ENCODE measurements around the gene REPS2. TPM values are rescaled to one million over a fixed set of nuclear protein-coding genes. Genes with fewer than 3 reads are reported as not detected.

The REPS2 gene
- total RNA-seq, 4 donors from 2014 or later = 3.6 to 8.7 (median 5.6) TPM

DNA sequence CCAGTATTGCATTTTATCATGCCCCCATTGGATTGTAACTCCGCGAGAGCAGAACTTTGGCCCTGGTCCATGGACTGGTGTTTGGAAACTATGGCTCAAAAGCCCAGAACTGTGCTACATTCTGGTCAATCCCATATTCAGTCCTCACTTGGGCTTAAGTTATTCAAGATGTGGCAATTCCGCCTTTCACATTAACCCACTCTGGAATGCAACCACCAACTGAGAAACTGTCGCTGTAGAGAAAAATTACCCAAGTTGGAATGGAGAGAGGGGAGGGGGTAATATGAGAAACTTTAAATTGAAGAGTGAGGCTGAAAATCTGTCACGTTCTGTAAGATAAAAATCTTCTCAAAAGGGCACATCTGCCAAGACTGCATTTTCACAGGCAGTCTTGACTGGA lies 239.0 kb downstream of the REPS2 start:
- Histone ChIP-seq H3K4me3 (no peak overlapping the region), H3K36me3 (no peaks in the 10 kb centered on the region), H3K27ac (no peak overlapping the region), H3K9me3 (no peaks in the 10 kb centered on the region), H3K4me1 (no peaks in the 10 kb centered on the region), H3K27me3 (no peaks in the 10 kb centered on the region)
- no peak for DNase-seq
- TF ChIP-seq POLR2A (IDR thresholded peaks at IDR 0.05) = no peak
- TF ChIP-seq, protein P1, sequence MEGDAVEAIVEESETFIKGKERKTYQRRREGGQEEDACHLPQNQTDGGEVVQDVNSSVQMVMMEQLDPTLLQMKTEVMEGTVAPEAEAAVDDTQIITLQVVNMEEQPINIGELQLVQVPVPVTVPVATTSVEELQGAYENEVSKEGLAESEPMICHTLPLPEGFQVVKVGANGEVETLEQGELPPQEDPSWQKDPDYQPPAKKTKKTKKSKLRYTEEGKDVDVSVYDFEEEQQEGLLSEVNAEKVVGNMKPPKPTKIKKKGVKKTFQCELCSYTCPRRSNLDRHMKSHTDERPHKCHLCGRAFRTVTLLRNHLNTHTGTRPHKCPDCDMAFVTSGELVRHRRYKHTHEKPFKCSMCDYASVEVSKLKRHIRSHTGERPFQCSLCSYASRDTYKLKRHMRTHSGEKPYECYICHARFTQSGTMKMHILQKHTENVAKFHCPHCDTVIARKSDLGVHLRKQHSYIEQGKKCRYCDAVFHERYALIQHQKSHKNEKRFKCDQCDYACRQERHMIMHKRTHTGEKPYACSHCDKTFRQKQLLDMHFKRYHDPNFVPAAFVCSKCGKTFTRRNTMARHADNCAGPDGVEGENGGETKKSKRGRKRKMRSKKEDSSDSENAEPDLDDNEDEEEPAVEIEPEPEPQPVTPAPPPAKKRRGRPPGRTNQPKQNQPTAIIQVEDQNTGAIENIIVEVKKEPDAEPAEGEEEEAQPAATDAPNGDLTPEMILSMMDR (IDR thresholded peaks at IDR 0.05) = no peak

DNA sequence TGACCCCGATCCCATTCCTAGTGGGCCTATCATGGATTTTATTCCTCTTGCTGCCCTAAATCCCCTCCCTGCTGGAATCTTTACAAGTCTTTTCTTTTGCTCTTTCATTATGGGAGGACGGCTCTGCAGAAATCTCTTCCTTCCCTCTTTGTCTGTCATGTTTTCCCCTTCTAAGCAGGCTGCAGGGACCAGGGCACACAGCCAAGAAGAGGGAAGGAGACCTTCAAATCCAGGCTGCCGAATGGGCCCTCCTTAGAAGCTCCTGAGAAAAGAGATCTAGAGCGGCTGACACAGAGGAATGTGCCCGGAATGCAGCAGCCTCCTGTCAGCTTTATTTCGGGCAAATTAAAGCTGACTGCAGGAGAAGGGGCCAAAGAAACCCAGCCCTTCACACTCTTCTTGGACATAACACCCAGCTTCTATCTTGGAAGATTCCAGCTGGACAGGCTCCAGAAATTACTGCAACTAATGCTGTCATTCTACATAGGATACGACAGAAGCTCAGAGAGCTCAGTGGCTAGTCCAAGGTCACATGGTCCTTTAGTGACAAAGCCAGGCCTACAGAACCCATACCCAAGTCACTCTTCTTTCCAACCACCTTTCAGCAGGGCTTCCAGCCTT lies 240.8 kb downstream of the REPS2 start:
- Histone ChIP-seq H3K9me3 (no peaks in the 10 kb centered on the region), H3K27ac (no peak overlapping the region), H3K36me3 (no peaks in the 10 kb centered on the region), H3K4me3 (no peak overlapping the region), H3K4me1 (no peaks in the 10 kb centered on the region), H3K27me3 (no peaks in the 10 kb centered on the region)
- DNase-seq = no peak
- TF ChIP-seq, protein P1 (IDR thresholded peaks at IDR 0.05) = no peak
- no peak for TF ChIP-seq POLR2A (IDR thresholded peaks at IDR 0.05)

DNA sequence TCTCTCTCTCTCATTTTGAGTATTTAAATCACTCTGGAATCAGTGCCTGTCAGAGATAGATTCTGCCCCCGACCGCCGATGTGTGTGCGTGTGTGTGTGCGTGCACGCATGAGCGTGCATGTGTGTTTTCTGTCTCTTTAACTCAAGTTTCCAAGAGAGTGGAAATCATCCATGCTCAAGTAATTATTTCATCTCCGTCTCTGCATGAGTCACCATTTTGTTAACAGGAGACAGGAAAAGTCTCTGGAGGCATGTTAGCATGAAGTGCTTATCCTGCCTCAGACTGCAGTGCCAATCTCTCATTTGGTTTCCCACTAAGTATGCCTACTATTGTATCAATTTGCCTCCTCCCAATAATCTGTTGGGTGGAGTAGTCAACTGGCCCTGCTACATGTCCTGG lies 245.6 kb downstream of the REPS2 start:
- no peak overlapping the region for H3K4me3 ChIP-seq
- H3K36me3 ChIP-seq = no peaks in the 10 kb centered on the region
- H3K9me3 ChIP-seq = no peaks in the 10 kb centered on the region
- TF ChIP-seq POLR2A (IDR thresholded peaks at IDR 0.05) = no peak
- TF ChIP-seq, protein P1 (IDR thresholded peaks at IDR 0.05) = no peak
- no peaks in the 10 kb centered on the region for H3K27me3 ChIP-seq
- no peak overlapping the region for H3K27ac ChIP-seq
- DNase-seq = no peak
- H3K4me1 ChIP-seq = no peaks in the 10 kb centered on the region

Small RNA genes within 50 kb of the gene (small RNA-seq; reads per million reads assigned to genes)
- gene RF00019 = 0 reads per million in 2 donors
- gene RF00190 = 0 reads per million in 2 donors

Other genes starting within 250 kb of the REPS2 start
- gene CTPS2, start 234.0 kb upstream of the REPS2 start, total RNA-seq = 10 to 100 TPM; 16.5 to 35.1 (median 23.9) TPM
- 10 to 100 TPM; 19.8 to 43.4 (median 34.8) TPM for gene SYAP1, start 227.0 kb upstream of the REPS2 start, total RNA-seq
- gene TXLNG, start 160.2 kb upstream of the REPS2 start, total RNA-seq = 10 to 100 TPM in 3 of 4 donors, 1 to 10 TPM in 1; 8.9 to 20.6 (median 14.7) TPM
- gene RBBP7, start 76.3 kb upstream of the REPS2 start, total RNA-seq = 100 to 1,000 TPM in 1 of 4 donors, 10 to 100 TPM in 3; 40.7 to 117 (median 47.8) TPM